ENCODE results near the gene LZTS3.
"Not testable (repeated sequence)": the region's sequence is repeated elsewhere in the genome, so short reads cannot be mapped to it uniquely, and the experiment has no call there.

The LZTS3 gene

GRCh38 chr20:3172933-3173609 is at the start of gene LZTS3:
Gene LZTS3 (minus strand): TSS chr20:3173549. CDS start chr20:3167163, 6,386 bp downstream.
- peak; percentile 56 to 78 (median 77) for DNase-seq (ENCODE audit: low read depth in 3 of 3)

GRCh38 chr20:3221398-3222226 is 48.3 kb upstream of the LZTS3 start:
- no peak for DNase-seq (ENCODE audit: low read depth in 3 of 3)

- peak; percentile 54 to 70 (median 61) for DNase-seq (ENCODE audit: low read depth in 3 of 3)
Observed at GRCh38 chr20:3218307-3218988, 45.1 kb upstream of the LZTS3 start.

- not testable (repeated sequence) for DNase-seq (ENCODE audit: low read depth in 3 of 3)
Observed at GRCh38 chr20:3215359-3215917, 42.1 kb upstream of the LZTS3 start.

- no peak for DNase-seq (ENCODE audit: low read depth in 3 of 3)
Observed at GRCh38 chr20:3213226-3213625, 39.9 kb upstream of the LZTS3 start.

- no peak for DNase-seq (ENCODE audit: low read depth in 3 of 3)
Observed at GRCh38 chr20:3210346-3210745, 37.0 kb upstream of the LZTS3 start.

- no peak for DNase-seq (ENCODE audit: low read depth in 3 of 3)
Observed at GRCh38 chr20:3209946-3210317, 36.6 kb upstream of the LZTS3 start.

GRCh38 chr20:3209257-3209945 is 36.1 kb upstream of the LZTS3 start, which contains the start of gene ITPA:
Gene ITPA (plus strand): TSS chr20:3209498. CDS start chr20:3209552, 54 bp downstream.
- peak; percentile 15 to 51 (median 19) for DNase-seq (ENCODE audit: low read depth in 3 of 3)

GRCh38 chr20:3208786-3209256 is 35.5 kb upstream of the LZTS3 start:
- no peak for DNase-seq (ENCODE audit: low read depth in 3 of 3)

- peak; percentile 85 to 89 (median 88) for DNase-seq (ENCODE audit: low read depth in 3 of 3)
Observed at GRCh38 chr20:3204124-3204794, 30.9 kb upstream of the LZTS3 start, which contains the start of gene DDRGK1. Gene DDRGK1 (minus strand): TSS chr20:3204682. CDS start chr20:3204627, 55 bp downstream.

- no peak for DNase-seq (ENCODE audit: low read depth in 3 of 3)
Observed at GRCh38 chr20:3203315-3204123, 30.2 kb upstream of the LZTS3 start.

GRCh38 chr20:3202965-3203314 is 29.6 kb upstream of the LZTS3 start:
- DNase-seq (ENCODE audit: low read depth in 3 of 3) = no peak

GRCh38 chr20:3199976-3200755 is 26.8 kb upstream of the LZTS3 start:
- no peak for DNase-seq (ENCODE audit: low read depth in 3 of 3)

- no peak for DNase-seq (ENCODE audit: low read depth in 3 of 3)
Observed at GRCh38 chr20:3199206-3199605, 25.9 kb upstream of the LZTS3 start.

- no peak for DNase-seq (ENCODE audit: low read depth in 3 of 3)
Observed at GRCh38 chr20:3195590-3196237, 22.4 kb upstream of the LZTS3 start.

- DNase-seq (ENCODE audit: low read depth in 3 of 3) = no peak
Observed at GRCh38 chr20:3194617-3195280, 21.4 kb upstream of the LZTS3 start.

- no peak for DNase-seq (ENCODE audit: low read depth in 3 of 3)
Observed at GRCh38 chr20:3193806-3194616, 20.7 kb upstream of the LZTS3 start.

Measured in stimulated activated CD4-positive, alpha-beta T cell treated with anti-CD3 and anti-CD28 coated beads, TNF-alpha, amount 100 ng/mL, for 4 hours (primary cell).